ENCODE results near the gene KRT72.

The KRT72 gene

GRCh38 chr12:52551216-52551865 lies 49.9 kb downstream of the KRT72 start:
- no peaks in the 10 kb centered on the region for H3K36me3 ChIP-seq (ENCODE audit: control insufficient read depth in 4 of 4, insufficient read depth in 4 of 4, low read length in 3 of 4)
- CTCF ChIA-PET, result no interaction called here
- H3K4me3 ChIP-seq (ENCODE audit: control insufficient read depth in 1 of 7, extremely low read depth in 1 of 7, insufficient read depth in 4 of 7, low read depth in 2 of 7, low read length in 6 of 7), result no peak overlapping the region
- peaks cover 0 to 12% (median 0%) of the 10 kb centered on the region in 5 experiments for H3K27me3 ChIP-seq (replicated peaks in 2 of 5; ENCODE audit: control insufficient read depth in 4 of 5, insufficient read depth in 5 of 5, low read length in 4 of 5)
- no peaks in the 10 kb centered on the region for H3K9me3 ChIP-seq (ENCODE audit: control extremely low read depth in 1 of 5, control insufficient read depth in 4 of 5, insufficient read depth in 2 of 5, low read depth in 1 of 5, low read length in 4 of 5)
- no peak overlapping the region for H3K27ac ChIP-seq (ENCODE audit: insufficient read depth in 1 of 2, low read depth in 1 of 2, low read length in 2 of 2, poor library complexity in 1 of 2, severe bottlenecking in 2 of 2)
- DNase-seq, result no peak
- 75% methylated on average over 6 of the region's 6 CpGs for WGBS (ENCODE audit: insufficient coverage)
- POLR2A ChIA-PET, result no interaction called here
- H3K4me1 ChIP-seq (ENCODE audit: control extremely low read depth in 1 of 4, control insufficient read depth in 4 of 4, insufficient read depth in 4 of 4, low read length in 3 of 4), result no peaks in the 10 kb centered on the region

- ChIA-PET POLR2A (no interaction called here), CTCF (interaction anchor here (0.9 to 1.2 kb wide), 5 partner anchors 9 to 325 kb away, joined by 3 to 4 read pairs (median 3); no protein-coding TSS in a partner anchor)
- Histone ChIP-seq H3K27ac (ENCODE audit: insufficient read depth in 1 of 2, low read depth in 1 of 2, low read length in 2 of 2, poor library complexity in 1 of 2, severe bottlenecking in 2 of 2) (no peak overlapping the region), H3K4me3 (ENCODE audit: control insufficient read depth in 1 of 7, extremely low read depth in 1 of 7, insufficient read depth in 4 of 7, low read depth in 2 of 7, low read length in 6 of 7) (no peak overlapping the region), H3K36me3 (ENCODE audit: control insufficient read depth in 4 of 4, insufficient read depth in 4 of 4, low read length in 3 of 4) (no peaks in the 10 kb centered on the region), H3K9me3 (ENCODE audit: control extremely low read depth in 1 of 5, control insufficient read depth in 4 of 5, insufficient read depth in 2 of 5, low read depth in 1 of 5, low read length in 4 of 5) (no peaks in the 10 kb centered on the region), H3K27me3 (replicated peaks in 2 of 5; ENCODE audit: control insufficient read depth in 4 of 5, insufficient read depth in 5 of 5, low read length in 4 of 5) (peaks cover 0 to 4% (median 0%) of the 10 kb centered on the region in 5 experiments), H3K4me1 (ENCODE audit: control extremely low read depth in 1 of 4, control insufficient read depth in 4 of 4, insufficient read depth in 4 of 4, low read length in 3 of 4) (no peaks in the 10 kb centered on the region)
- WGBS (ENCODE audit: insufficient coverage), result 98% methylated on average over 10 of the region's 15 CpGs
- DNase-seq, result no peak
These were observed 55.1 kb downstream of the KRT72 start for GRCh38 chr12:52546126-52546525.

GRCh38 chr12:52543985-52544883 lies 57.0 kb downstream of the KRT72 start:
- H3K4me1 ChIP-seq (ENCODE audit: control extremely low read depth in 1 of 4, control insufficient read depth in 4 of 4, insufficient read depth in 4 of 4, low read length in 3 of 4), result no peaks in the 10 kb centered on the region
- ChIA-PET POLR2A (interaction anchor here (0.6 kb wide), 1 partner anchor 379 kb away, joined by 5 read pairs; no protein-coding TSS in a partner anchor), CTCF (interaction anchor here (0.9 to 1.3 kb wide), 2 partner anchors 10 to 12 kb away, joined by 3 read pairs; no protein-coding TSS in a partner anchor)
- WGBS (ENCODE audit: insufficient coverage), result 96% methylated on average over 17 of the region's 17 CpGs
- no peaks in the 10 kb centered on the region for H3K27me3 ChIP-seq (replicated peaks in 2 of 5; ENCODE audit: control insufficient read depth in 4 of 5, insufficient read depth in 5 of 5, low read length in 4 of 5)
- no peak for DNase-seq
- no peaks in the 10 kb centered on the region for H3K9me3 ChIP-seq (ENCODE audit: control extremely low read depth in 1 of 5, control insufficient read depth in 4 of 5, insufficient read depth in 2 of 5, low read depth in 1 of 5, low read length in 4 of 5)
- H3K4me3 ChIP-seq (ENCODE audit: control insufficient read depth in 1 of 7, extremely low read depth in 1 of 7, insufficient read depth in 4 of 7, low read depth in 2 of 7, low read length in 6 of 7), result no peak overlapping the region
- no peak overlapping the region for H3K27ac ChIP-seq (ENCODE audit: insufficient read depth in 1 of 2, low read depth in 1 of 2, low read length in 2 of 2, poor library complexity in 1 of 2, severe bottlenecking in 2 of 2)
- no peaks in the 10 kb centered on the region for H3K36me3 ChIP-seq (ENCODE audit: control insufficient read depth in 4 of 4, insufficient read depth in 4 of 4, low read length in 3 of 4)

- 88% methylated on average over 6 of the region's 7 CpGs for WGBS (ENCODE audit: insufficient coverage)
- H3K27ac ChIP-seq (ENCODE audit: insufficient read depth in 1 of 2, low read depth in 1 of 2, low read length in 2 of 2, poor library complexity in 1 of 2, severe bottlenecking in 2 of 2), result no peak overlapping the region
These were observed 58.4 kb downstream of the KRT72 start for GRCh38 chr12:52542785-52543318.

GRCh38 chr12:52542157-52542556 lies 59.1 kb downstream of the KRT72 start:
- Histone ChIP-seq H3K27me3 (replicated peaks in 2 of 5; ENCODE audit: control insufficient read depth in 4 of 5, insufficient read depth in 5 of 5, low read length in 4 of 5) (peaks cover 0 to 2% (median 0%) of the 10 kb centered on the region in 5 experiments), H3K27ac (ENCODE audit: insufficient read depth in 1 of 2, low read depth in 1 of 2, low read length in 2 of 2, poor library complexity in 1 of 2, severe bottlenecking in 2 of 2) (no peak overlapping the region), H3K36me3 (ENCODE audit: control insufficient read depth in 4 of 4, insufficient read depth in 4 of 4, low read length in 3 of 4) (no peaks in the 10 kb centered on the region), H3K9me3 (ENCODE audit: control extremely low read depth in 1 of 5, control insufficient read depth in 4 of 5, insufficient read depth in 2 of 5, low read depth in 1 of 5, low read length in 4 of 5) (no peaks in the 10 kb centered on the region), H3K4me3 (ENCODE audit: control insufficient read depth in 1 of 7, extremely low read depth in 1 of 7, insufficient read depth in 4 of 7, low read depth in 2 of 7, low read length in 6 of 7) (no peak overlapping the region), H3K4me1 (ENCODE audit: control extremely low read depth in 1 of 4, control insufficient read depth in 4 of 4, insufficient read depth in 4 of 4, low read length in 3 of 4) (no peaks in the 10 kb centered on the region)
- CTCF ChIA-PET, result no interaction called here
- POLR2A ChIA-PET, result no interaction called here
- no peak for DNase-seq

More at GRCh38 chr12:52542785-52543318, 58.4 kb downstream of the KRT72 start:
- H3K9me3 ChIP-seq (ENCODE audit: control extremely low read depth in 1 of 5, control insufficient read depth in 4 of 5, insufficient read depth in 2 of 5, low read depth in 1 of 5, low read length in 4 of 5), result no peaks in the 10 kb centered on the region
- H3K4me1 ChIP-seq (ENCODE audit: control extremely low read depth in 1 of 4, control insufficient read depth in 4 of 4, insufficient read depth in 4 of 4, low read length in 3 of 4), result no peaks in the 10 kb centered on the region
- ChIA-PET CTCF (no interaction called here), POLR2A (no interaction called here)
- no peak overlapping the region for H3K4me3 ChIP-seq (ENCODE audit: control insufficient read depth in 1 of 7, extremely low read depth in 1 of 7, insufficient read depth in 4 of 7, low read depth in 2 of 7, low read length in 6 of 7)
- peaks cover 0 to 2% (median 0%) of the 10 kb centered on the region in 5 experiments for H3K27me3 ChIP-seq (replicated peaks in 2 of 5; ENCODE audit: control insufficient read depth in 4 of 5, insufficient read depth in 5 of 5, low read length in 4 of 5)
- DNase-seq, result no peak
- H3K36me3 ChIP-seq (ENCODE audit: control insufficient read depth in 4 of 4, insufficient read depth in 4 of 4, low read length in 3 of 4), result no peaks in the 10 kb centered on the region

GRCh38 chr12:52541709-52542108 lies 59.6 kb downstream of the KRT72 start:
- 100% methylated on average over 4 of the region's 5 CpGs for WGBS (ENCODE audit: insufficient coverage)
- Histone ChIP-seq H3K27ac (ENCODE audit: insufficient read depth in 1 of 2, low read depth in 1 of 2, low read length in 2 of 2, poor library complexity in 1 of 2, severe bottlenecking in 2 of 2) (no peak overlapping the region), H3K27me3 (replicated peaks in 2 of 5; ENCODE audit: control insufficient read depth in 4 of 5, insufficient read depth in 5 of 5, low read length in 4 of 5) (peaks cover 0 to 2% (median 0%) of the 10 kb centered on the region in 5 experiments), H3K4me3 (ENCODE audit: control insufficient read depth in 1 of 7, extremely low read depth in 1 of 7, insufficient read depth in 4 of 7, low read depth in 2 of 7, low read length in 6 of 7) (no peak overlapping the region), H3K4me1 (ENCODE audit: control extremely low read depth in 1 of 4, control insufficient read depth in 4 of 4, insufficient read depth in 4 of 4, low read length in 3 of 4) (no peaks in the 10 kb centered on the region), H3K36me3 (ENCODE audit: control insufficient read depth in 4 of 4, insufficient read depth in 4 of 4, low read length in 3 of 4) (no peaks in the 10 kb centered on the region), H3K9me3 (ENCODE audit: control extremely low read depth in 1 of 5, control insufficient read depth in 4 of 5, insufficient read depth in 2 of 5, low read depth in 1 of 5, low read length in 4 of 5) (no peaks in the 10 kb centered on the region)
- DNase-seq, result peak in 1 of 3 donors; percentile 17
- CTCF ChIA-PET, result no interaction called here
- POLR2A ChIA-PET, result no interaction called here

GRCh38 chr12:52540531-52540930 lies 60.7 kb downstream of the KRT72 start:
- Histone ChIP-seq H3K4me3 (ENCODE audit: control insufficient read depth in 1 of 7, extremely low read depth in 1 of 7, insufficient read depth in 4 of 7, low read depth in 2 of 7, low read length in 6 of 7) (no peak overlapping the region), H3K27ac (ENCODE audit: insufficient read depth in 1 of 2, low read depth in 1 of 2, low read length in 2 of 2, poor library complexity in 1 of 2, severe bottlenecking in 2 of 2) (no peak overlapping the region), H3K36me3 (ENCODE audit: control insufficient read depth in 4 of 4, insufficient read depth in 4 of 4, low read length in 3 of 4) (no peaks in the 10 kb centered on the region), H3K27me3 (replicated peaks in 2 of 5; ENCODE audit: control insufficient read depth in 4 of 5, insufficient read depth in 5 of 5, low read length in 4 of 5) (peaks cover 0 to 2% (median 0%) of the 10 kb centered on the region in 5 experiments), H3K4me1 (ENCODE audit: control extremely low read depth in 1 of 4, control insufficient read depth in 4 of 4, insufficient read depth in 4 of 4, low read length in 3 of 4) (no peaks in the 10 kb centered on the region), H3K9me3 (ENCODE audit: control extremely low read depth in 1 of 5, control insufficient read depth in 4 of 5, insufficient read depth in 2 of 5, low read depth in 1 of 5, low read length in 4 of 5) (no peaks in the 10 kb centered on the region)
- CTCF ChIA-PET, result interaction anchor here (1.0 kb wide), 1 partner anchor 42 kb away, joined by 3 read pairs; no protein-coding TSS in a partner anchor
- 92% methylated on average over 6 of the region's 7 CpGs for WGBS (ENCODE audit: insufficient coverage)
- no peak for DNase-seq
- POLR2A ChIA-PET, result no interaction called here

Measured in common myeloid progenitor, CD34-positive (primary cell).